ENCODE results near the gene UNC45A. TPM values are rescaled to one million over a fixed set of nuclear protein-coding genes. Genes with fewer than 3 reads are reported as not detected.

The UNC45A gene
- polyA plus RNA-seq, 3 donors = 29.3 to 42.6 (median 30.4) TPM

DNA sequence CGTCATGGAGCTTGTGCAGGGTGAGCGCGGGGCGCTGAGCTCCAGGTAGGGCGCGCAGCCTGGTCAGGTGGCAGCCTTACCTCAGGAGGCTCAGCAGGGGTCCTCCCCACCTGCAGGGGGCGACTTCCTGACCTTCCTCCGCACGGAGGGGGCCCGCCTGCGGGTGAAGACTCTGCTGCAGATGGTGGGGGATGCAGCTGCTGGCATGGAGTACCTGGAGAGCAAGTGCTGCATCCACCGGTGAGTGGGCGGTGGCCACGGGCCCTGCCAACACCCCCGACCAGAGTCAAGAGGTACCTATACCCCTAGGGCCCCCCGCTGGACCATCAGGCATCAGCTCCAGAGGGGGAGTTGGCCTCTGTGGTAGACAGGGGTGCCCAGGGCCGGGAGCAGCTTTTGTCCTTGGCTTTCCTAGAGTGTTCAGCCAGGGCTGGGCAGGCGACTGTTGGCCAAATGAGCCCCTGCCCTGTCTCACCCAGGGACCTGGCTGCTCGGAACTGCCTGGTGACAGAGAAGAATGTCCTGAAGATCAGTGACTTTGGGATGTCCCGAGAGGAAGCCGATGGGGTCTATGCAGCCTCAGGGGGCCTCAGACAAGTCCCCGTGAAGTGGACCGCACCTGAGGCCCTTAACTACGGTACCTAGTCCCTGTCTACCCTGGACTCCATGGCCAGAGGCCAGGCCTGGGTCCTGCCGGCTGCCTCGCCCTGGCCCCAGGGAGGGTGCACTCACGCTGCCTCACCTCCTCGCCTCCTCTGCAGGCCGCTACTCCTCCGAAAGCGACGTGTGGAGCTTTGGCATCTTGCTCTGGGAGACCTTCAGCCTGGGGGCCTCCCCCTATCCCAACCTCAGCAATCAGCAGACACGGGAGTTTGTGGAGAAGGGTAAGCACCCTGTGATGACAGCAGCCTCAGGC, 41.7 kb upstream of the UNC45A start:
- Mint-ChIP-seq H3K4me3 (no peak overlapping the region), H3K36me3 (peaks cover 56 to 80% of the 10 kb centered on the region in 2 donors), H3K27me3 (ENCODE audit: low read depth in 3 of 3) (peaks cover 0 to 2% (median 0%) of the 10 kb centered on the region in 3 donors), H3K4me1 (peaks cover 32% of the 10 kb centered on the region), H3K27ac (peak overlapping the region in 5 of 7 donors; percentile 35 to 73 (median 54)), H3K9me3 (no peaks in the 10 kb centered on the region)
- Histone ChIP-seq H3K4me3 (replicated peaks in 1 of 3; ENCODE audit: low read depth in 2 of 3, low read length in 3 of 3) (no peak overlapping the region), H3K4me1 (ENCODE audit: control insufficient read depth in 1 of 2, insufficient read depth in 2 of 2, low read length in 2 of 2) (peaks cover 35 to 42% of the 10 kb centered on the region in 2 donors), H3K36me3 (replicated peaks in 1 of 2; ENCODE audit: control insufficient read depth in 1 of 2, insufficient read depth in 2 of 2, low read length in 2 of 2) (peaks cover 75 to 77% of the 10 kb centered on the region in 2 donors), H3K79me2 (ENCODE audit: insufficient read depth, low read length) (peaks cover 52% of the 10 kb centered on the region), H4K20me1 (ENCODE audit: insufficient read depth, low read length) (peaks cover 94% of the 10 kb centered on the region), H3K9ac (ENCODE audit: insufficient read depth, low read length, poor library complexity, severe bottlenecking) (no peak overlapping the region), H3K4me2 (replicated peaks; ENCODE audit: extremely low read depth, low read length, poor library complexity, severe bottlenecking) (no peak overlapping the region), H3K9me3 (replicated peaks in 1 of 2; ENCODE audit: control insufficient read depth in 1 of 2, insufficient read depth in 1 of 2, low read length in 2 of 2) (no peaks in the 10 kb centered on the region), H3K27ac (ENCODE audit: low read depth in 1 of 2, low read length in 2 of 2) (peak overlapping the region in 1 of 2 donors; percentile 20), H2AFZ (ENCODE audit: insufficient read depth, low read depth, low read length, poor library complexity, severe bottlenecking) (no peak overlapping the region), H3K27me3 (ENCODE audit: control insufficient read depth in 2 of 2, insufficient read depth in 2 of 2, low read length in 2 of 2) (no peaks in the 10 kb centered on the region)
- intact Hi-C loops (cut with micrococcal nuclease) = no loop called here
- no peak for TF ChIP-seq CTCF (IDR thresholded peaks at IDR 0.05)
- no peak for DNase-seq
- 96% methylated on average over 26 of the region's 33 CpGs for WGBS (ENCODE audit: insufficient coverage)

GRCh38 chr15:90895571-90896117, 39.4 kb upstream of the UNC45A start:
- no peak overlapping the region for H3K4me3 ChIP-seq (replicated peaks in 1 of 3; ENCODE audit: low read depth in 2 of 3, low read length in 3 of 3)
- no peak overlapping the region for H3K4me2 ChIP-seq (replicated peaks; ENCODE audit: extremely low read depth, low read length, poor library complexity, severe bottlenecking)
- peaks cover 31% of the 10 kb centered on the region for H3K79me2 ChIP-seq (ENCODE audit: insufficient read depth, low read length)
- H3K27me3 ChIP-seq (ENCODE audit: control insufficient read depth in 2 of 2, insufficient read depth in 2 of 2, low read length in 2 of 2) = no peaks in the 10 kb centered on the region
- peaks cover 35 to 42% of the 10 kb centered on the region in 2 donors for H3K4me1 ChIP-seq (ENCODE audit: control insufficient read depth in 1 of 2, insufficient read depth in 2 of 2, low read length in 2 of 2)
- peaks cover 72% of the 10 kb centered on the region for H4K20me1 ChIP-seq (ENCODE audit: insufficient read depth, low read length)
- peak; percentile 8 for TF ChIP-seq CTCF (IDR thresholded peaks at IDR 0.05)
- H3K27ac ChIP-seq (ENCODE audit: low read depth in 1 of 2, low read length in 2 of 2) = peak overlapping the region; percentile 68 to 80
- no peak for DNase-seq
- Mint-ChIP-seq H3K27me3 (ENCODE audit: low read depth in 3 of 3) (peaks cover 0 to 3% (median 2%) of the 10 kb centered on the region in 3 donors), H3K36me3 (peaks cover 42 to 60% of the 10 kb centered on the region in 2 donors), H3K9me3 (no peaks in the 10 kb centered on the region), H3K27ac (peak overlapping the region; percentile 33 to 89 (median 61)), H3K4me3 (no peak overlapping the region), H3K4me1 (peaks cover 31% of the 10 kb centered on the region)
- no peak overlapping the region for H3K9ac ChIP-seq (ENCODE audit: insufficient read depth, low read length, poor library complexity, severe bottlenecking)
- H3K36me3 ChIP-seq (replicated peaks in 1 of 2; ENCODE audit: control insufficient read depth in 1 of 2, insufficient read depth in 2 of 2, low read length in 2 of 2) = peaks cover 54 to 55% of the 10 kb centered on the region in 2 donors
- H3K9me3 ChIP-seq (replicated peaks in 1 of 2; ENCODE audit: control insufficient read depth in 1 of 2, insufficient read depth in 1 of 2, low read length in 2 of 2) = no peaks in the 10 kb centered on the region
- H2AFZ ChIP-seq (ENCODE audit: insufficient read depth, low read depth, low read length, poor library complexity, severe bottlenecking) = no peak overlapping the region
- WGBS (ENCODE audit: insufficient coverage) = 77% methylated on average over 10 of the region's 10 CpGs
- intact Hi-C loops (cut with micrococcal nuclease) = loop anchor here in 1 of 2 donors (5.0 kb wide), 1 partner anchor 37 kb away; the partner anchor contains the start of gene HDDC3

All from CD14-positive monocyte (primary cell).